ENCODE measurements around the gene ZNRF1.
"Not testable (repeated sequence)": the region's sequence is repeated elsewhere in the genome, so short reads cannot be mapped to it uniquely, and the experiment has no call there.

Gene ZNRF1

GRCh38 chr16:75112734-75113491, 114.1 kb downstream of the ZNRF1 start:
- DNase-seq (ENCODE audit: low read depth in 2 of 2): no peak

GRCh38 chr16:75113541-75114121, 114.8 kb downstream of the ZNRF1 start:
- DNase-seq (ENCODE audit: low read depth in 2 of 2): no peak

GRCh38 chr16:75114179-75114945, 115.5 kb downstream of the ZNRF1 start:
- no peak for DNase-seq (ENCODE audit: low read depth in 2 of 2)

GRCh38 chr16:75114946-75115825, 116.4 kb downstream of the ZNRF1 start:
- DNase-seq (ENCODE audit: low read depth in 2 of 2): no peak

DNA sequence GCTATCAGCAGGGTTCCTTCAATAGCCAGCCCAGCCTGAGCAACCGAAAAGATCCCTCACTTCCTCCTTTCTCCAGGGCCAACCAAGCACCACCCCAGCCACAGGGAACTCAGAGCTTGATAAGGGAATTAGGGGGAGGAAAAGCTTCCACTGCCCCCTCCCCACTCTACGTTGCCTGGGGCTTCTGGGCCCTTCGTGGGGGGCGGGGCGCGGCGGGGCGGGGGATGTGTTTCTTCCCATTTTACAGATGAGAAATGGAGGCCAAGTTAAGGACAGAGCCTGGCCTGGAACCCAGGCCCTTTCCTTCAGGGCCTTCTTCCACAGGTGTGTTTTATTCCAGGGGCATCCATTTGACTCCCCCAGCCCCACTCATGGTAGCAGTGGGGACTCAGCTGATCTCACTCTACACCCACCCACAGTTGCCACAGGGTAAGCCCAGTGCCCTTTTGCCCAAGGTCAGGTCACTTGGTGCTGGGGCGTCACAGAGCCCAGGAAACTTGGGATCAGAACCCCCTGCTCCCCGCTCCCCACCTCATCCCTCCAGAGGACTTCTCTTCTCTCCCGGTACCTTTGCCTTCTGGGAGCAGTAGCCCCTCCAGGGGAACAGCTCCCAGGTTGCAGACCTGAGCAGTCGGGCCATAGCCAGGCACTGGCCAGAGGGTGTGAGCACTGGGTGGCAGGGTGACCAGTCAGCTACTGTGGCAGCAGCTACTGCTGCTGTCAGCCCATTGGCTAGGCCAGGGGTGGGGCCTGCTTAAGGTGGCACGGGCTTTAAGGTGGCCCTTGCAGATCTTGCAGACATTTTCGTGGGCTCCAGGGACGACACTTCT, 117.5 kb downstream of the ZNRF1 start, which contains the start of gene LDHD:
TSS of gene LDHD (minus strand) at position 700 of the 830 bp plus-strand sequence. CDS start at position 640, 60 bp downstream.
- DNase-seq (ENCODE audit: low read depth in 2 of 2): no peak

DNA sequence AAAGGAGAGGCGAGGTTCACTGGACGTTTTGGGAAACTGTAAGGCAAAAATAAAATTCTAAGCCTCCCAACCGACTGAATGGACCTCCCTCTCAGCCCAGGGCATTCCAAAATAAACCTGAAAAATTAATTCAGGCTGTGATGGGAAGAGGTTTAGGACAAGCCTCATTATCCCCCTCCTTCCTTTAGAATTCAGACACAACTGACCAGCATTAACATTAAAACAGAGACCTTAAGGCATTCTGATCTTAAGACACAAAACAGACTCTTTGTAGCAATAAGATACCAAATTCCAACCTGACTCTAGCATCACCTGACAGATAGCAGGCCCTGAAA, 118.1 kb downstream of the ZNRF1 start:
- DNase-seq (ENCODE audit: low read depth in 2 of 2): no peak

DNA sequence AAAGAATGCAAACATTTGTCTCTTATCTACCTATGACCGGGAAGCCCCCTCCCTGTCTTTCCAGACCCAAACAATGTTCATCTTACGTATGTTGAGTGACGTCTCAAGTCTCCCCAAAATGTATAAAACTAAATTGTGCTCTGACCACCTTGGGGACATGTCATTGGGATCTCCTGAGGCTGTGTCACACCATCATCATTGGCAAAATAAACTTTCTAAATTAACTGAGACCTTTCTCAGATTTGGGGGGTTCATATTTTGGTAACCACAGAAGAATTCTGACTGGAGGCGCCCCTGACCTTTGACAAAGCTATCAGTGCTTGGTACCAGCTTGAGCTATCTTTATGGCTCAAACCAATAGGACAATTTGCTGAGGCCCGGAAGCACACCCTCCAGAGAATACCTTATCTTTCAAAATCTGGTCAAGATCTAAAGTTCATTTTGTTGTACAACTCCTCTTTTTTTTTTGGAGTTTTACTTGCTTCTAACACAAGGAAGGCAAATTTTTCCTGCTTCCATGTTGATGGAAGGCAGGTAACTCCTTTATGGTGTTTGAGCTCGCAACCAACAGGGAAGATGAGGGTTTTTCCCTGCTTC, 120.2 kb downstream of the ZNRF1 start:
- DNase-seq (ENCODE audit: low read depth in 2 of 2): no peak

DNA sequence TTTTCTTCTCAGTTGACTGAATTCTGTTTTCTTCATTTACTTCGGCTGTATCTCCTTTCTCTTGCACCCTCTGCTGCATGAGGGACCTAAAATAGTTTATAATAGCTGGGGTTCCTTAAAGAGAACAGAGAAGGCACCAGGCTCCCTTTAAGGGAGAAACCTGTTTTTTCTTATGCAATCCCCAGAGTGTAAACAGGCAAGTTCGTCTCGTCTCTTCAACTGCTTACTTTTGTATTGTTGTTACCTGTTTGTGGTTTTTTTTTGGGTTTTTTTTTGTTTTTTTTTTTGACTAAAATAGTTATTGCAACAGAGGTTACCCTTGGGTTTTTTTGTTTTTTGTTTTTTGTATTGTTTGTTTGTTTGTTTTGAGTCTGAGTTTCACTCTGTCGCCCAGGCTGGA, 121.4 kb downstream of the ZNRF1 start:
- DNase-seq (ENCODE audit: low read depth in 2 of 2): no peak

- DNase-seq (ENCODE audit: low read depth in 2 of 2): no peak
Measured at GRCh38 chr16:75121949-75122568, 123.2 kb downstream of the ZNRF1 start.

DNA sequence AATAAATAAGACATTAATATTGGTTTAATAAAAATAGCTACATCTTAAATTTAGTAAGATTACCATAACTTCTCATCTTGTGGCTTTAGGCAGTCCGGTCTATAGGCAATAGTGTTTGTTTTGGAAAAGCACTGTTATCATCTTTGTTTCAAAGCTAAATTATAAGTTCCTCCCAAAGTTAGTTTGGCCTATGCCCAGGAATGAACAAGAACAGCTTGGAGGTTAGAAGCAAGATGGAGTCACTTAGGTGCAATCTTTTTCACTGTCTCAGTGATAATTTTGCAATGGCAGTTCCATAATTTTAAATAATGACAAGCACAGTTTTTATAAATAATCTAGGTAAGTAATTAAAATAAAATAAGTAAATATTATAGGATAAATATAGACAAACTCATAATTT, 123.8 kb downstream of the ZNRF1 start:
- DNase-seq (ENCODE audit: low read depth in 2 of 2): no peak

DNA sequence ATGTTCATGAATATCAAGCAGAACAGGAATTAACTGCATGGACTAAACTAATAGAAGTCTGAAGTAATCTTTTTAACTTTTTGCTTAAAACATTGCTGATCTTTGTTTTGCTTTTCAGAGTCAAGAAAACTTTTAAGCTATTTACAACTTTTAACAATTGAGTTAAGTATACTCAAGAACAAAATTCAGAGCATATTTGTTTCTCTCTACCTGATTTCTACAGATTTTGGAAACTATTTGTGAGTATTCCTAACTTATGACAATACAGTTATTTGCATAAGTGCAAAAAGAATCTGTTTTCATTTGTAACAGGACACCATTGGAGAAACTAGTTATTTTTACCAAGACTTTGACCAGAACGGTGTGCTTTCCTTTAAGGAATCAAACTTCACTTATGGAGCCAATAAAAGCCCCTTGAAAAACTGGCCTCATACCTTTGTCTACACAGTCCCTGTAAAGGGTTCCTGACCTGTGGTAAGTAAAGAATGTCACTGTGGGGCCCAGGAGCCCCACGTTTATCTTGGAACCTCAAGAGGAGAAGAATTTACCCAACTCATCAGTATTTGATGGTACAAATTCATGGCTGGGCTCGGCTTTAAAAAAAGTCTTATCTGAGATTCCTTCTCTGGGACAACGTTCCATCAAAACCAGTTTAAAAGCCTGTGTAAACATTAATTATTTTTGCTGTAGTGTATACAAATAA, 129.0 kb downstream of the ZNRF1 start:
- no peak for DNase-seq (ENCODE audit: low read depth in 2 of 2)

DNA sequence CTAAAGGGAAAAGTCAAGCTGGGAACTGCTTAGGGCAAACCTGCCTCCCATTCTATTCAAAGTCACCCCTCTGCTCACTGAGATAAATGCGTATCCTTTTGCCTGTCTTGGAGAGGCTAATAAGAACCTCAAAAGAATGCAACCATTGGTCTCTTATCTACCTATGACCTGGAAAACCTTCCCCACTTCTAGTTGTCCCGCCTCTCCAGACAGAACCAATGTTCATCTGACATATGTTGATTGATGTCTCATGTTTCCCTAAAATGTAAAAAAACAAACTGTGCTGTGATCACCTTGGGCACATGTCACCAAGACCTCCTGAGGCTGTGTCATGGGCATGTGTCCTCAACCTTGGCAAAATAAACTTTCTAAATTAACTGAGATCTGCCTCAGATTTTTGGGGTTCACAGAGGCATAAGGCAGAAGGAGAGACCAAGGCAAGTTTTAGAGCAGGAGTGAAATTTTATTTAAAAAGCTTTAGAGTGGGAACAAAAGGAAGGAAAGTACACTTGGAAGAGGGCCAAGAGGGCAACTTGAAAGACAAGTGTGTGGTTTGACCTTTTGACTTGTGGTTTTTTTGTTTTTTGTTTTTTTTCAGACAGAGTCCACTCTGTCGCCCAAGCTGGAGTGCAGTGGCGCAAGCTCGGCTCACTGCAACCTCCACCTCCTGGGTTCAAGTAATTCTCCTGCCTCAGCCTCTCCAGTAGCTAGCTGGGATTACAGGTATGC, 130.8 kb downstream of the ZNRF1 start:
- not testable (repeated sequence) for DNase-seq (ENCODE audit: low read depth in 2 of 2)

DNA sequence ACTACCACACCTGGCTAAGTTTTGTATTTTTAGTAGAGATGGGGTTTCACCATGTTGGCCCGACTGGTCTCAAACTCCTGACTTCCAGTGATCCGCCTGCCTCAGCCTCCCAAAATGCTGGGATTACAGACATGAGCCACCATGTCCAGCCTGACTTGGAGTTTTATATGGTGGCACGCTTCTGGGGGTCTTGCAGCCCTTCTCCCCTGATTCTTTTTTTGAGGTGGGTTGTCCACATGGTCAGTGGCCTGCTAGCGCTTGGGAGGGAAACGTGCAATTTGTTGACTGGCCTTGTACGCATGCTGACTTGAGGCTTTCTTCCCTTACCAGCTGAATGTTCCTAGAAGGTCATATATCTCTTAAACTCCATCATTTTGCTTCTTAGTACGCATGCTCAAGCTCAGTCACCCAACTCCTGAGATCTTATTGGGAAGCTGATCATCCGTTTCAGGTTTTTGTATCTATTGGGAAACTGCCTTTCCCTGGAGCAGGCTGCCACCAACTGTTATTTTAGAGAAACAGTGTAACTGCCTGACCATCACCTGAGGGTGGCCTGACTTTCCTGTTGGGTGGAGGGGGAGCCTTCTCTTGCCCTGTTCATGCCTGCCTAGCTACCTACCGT, 131.4 kb downstream of the ZNRF1 start:
- DNase-seq (ENCODE audit: low read depth in 2 of 2): no peak

DNA sequence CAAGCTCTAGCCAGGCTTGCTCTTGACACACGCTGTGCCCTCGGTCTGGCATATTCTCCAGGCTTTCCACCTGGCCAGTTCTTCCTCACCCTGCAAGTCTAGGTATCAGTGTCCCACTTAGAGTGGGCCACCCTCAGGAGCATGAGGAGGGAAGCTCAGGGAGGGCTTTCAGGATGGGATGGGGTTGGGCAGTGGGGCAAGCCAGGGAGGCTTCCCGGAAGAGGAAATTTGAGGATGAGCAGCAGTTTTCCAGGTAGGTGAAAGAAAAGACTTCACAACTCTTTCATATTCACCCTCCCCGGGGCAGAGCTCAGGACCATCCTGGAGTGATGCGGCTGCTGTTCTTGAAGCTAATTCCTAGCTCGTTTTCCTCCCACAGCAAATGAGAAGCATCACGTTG, 132.3 kb downstream of the ZNRF1 start:
- no peak for DNase-seq (ENCODE audit: low read depth in 2 of 2)

- DNase-seq (ENCODE audit: low read depth in 2 of 2): no peak
Measured at GRCh38 chr16:75138233-75138632, 139.4 kb downstream of the ZNRF1 start.

DNA sequence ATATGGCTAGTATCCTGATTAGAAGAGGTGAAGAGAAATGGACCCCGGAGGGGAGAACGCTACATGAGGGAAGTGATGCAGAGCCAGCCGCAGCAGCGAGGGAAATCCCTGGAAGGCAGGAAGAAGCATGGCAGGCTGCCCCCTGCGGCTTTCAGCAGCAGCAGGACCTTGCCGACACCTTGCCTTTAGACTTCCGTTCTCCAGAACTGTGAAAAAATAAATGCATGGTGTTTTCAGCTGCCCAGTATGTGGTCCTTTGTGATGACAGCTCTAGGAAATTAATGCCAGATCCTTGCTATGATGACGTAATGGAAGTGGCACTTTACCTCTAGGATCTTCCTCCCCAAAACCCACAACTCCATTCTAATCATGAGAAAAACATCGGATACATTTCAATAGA, 139.8 kb downstream of the ZNRF1 start:
- DNase-seq (ENCODE audit: low read depth in 2 of 2): no peak

- DNase-seq (ENCODE audit: low read depth in 2 of 2): no peak
Measured at GRCh38 chr16:75139498-75139897, 140.7 kb downstream of the ZNRF1 start.

DNA sequence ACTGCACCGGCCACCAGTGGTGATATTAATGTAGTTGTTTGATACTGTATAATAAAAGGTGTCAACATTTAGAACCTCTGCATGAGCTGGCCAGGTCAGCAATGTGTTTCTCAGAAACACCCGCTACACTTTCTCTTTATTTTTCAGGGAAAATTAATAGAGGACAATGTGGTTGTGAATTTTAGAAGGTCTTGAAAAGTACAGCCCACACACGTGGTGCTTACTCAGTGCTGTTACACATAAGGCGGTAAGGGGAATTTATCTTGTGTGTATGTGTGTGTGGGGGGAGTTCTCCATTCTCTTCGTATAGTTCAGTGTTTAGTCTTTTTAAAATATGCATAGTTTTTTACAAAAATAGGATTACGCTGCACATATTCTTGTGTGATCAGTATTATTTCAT, 145.1 kb downstream of the ZNRF1 start:
- no peak for DNase-seq (ENCODE audit: low read depth in 2 of 2)

- DNase-seq (ENCODE audit: low read depth in 2 of 2): no peak
Measured at GRCh38 chr16:75147968-75148310, 149.1 kb downstream of the ZNRF1 start.

All from activated CD4-positive, alpha-beta T cell treated with anti-CD3 and anti-CD28 coated beads for 24 hours (primary cell).